ENCODE measurements around the gene GGACT.

DNA sequence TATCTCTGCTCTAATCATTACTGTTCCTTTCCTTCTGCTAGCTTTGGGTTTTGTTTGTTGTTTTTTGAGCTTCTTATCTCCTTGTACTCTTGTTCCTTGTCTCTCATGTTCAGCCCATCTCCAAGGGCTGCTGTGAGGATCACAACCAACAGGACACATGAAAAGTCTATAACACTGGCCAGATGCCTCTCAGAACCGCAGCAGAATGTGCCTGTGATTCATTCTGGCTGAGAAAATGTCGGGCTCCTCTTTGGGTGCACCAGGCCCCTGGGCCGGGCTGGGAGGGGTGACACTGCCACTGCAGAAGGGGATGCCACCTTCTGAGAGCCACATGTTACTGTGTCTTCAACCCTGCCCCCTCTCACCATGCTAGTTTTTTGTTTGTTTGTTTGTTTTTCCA lies 48.0 kb downstream of the GGACT start:
- no peak for TF ChIP-seq CTCF (IDR thresholded peaks at IDR 0.05; ENCODE audit: low read length)
- no peak for TF ChIP-seq EZH2 (IDR thresholded peaks at IDR 0.05; ENCODE audit: borderline replicate concordance, low read length)
